Left cardiac atrium (tissue), 4 donors: ENCODE results near the gene ZNRF3. TPM values are rescaled to one million over a fixed set of nuclear protein-coding genes. Genes with fewer than 3 reads are reported as not detected.
"Not testable (repeated sequence)": the region's sequence is repeated elsewhere in the genome, so short reads cannot be mapped to it uniquely, and the experiment has no call there.

ENCODE experiments used
- ATAC-seq, 2 donors: fragments of 200-7000 bp; cut with Tn5 transposase; one replicate each; pipeline ENCODE4 v1.9.1; 2020; ENCODE audit warnings: mild to moderate bottlenecking in 2 of 2, moderate library complexity in 2 of 2
- DNase-seq: peaks from one replicate; pipeline ENCODE4 v3.0.0-alpha.2; 2020
- intact Hi-C, 2 donors: fragments of 100-400 bp; cut with DNase I; formaldehyde crosslinking; loops; one replicate each; pipeline versions ENCODE4 v1.14.1 to v1.15.1; 2022 to 2023
- total RNA-seq, 2 donors: library from RNA; stranded (reverse); fragmentation: NEBNext Ultra II Directional; extraction: Animal tissue kit (Norgen Biotek cat#: 25700); gene quantifications; one replicate each; pipeline ENCODE4 v1.2.1, GENCODE V29; 2021
- donor health status: DM: no; HTN: yes; CAD: no.
- donor health status: DM: no; HTN: yes; CAD: no; lungs with severe emphysema.
- donor health status: DM: yes; HTN: yes; CAD: no.
- donor health status: Dilated cardiomyopathy.

The ZNRF3 gene
- total RNA-seq, 2 donors from 2014 or later, result 5.2 to 6.6 TPM

DNA sequence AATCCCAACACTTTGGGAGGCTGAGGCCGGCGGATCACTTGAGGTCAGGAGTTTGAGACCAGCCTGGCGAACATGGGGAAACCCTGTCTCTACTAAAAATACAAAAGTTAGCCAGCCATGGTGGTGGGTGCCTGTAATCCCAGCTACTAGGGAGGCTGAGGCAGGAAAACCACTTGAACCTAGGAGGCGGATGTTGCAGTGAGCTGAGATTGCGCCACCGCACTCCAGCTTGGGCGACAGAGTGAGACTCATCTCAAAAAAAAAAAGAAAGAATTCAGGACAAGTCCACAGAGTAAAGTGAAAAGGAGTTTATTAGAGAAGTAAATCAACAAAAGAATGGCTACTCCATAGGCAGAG lies 200.2 kb downstream of the ZNRF3 start:
- ATAC-seq, intact Hi-C loops, DNase-seq: not testable (repeated sequence)

DNA sequence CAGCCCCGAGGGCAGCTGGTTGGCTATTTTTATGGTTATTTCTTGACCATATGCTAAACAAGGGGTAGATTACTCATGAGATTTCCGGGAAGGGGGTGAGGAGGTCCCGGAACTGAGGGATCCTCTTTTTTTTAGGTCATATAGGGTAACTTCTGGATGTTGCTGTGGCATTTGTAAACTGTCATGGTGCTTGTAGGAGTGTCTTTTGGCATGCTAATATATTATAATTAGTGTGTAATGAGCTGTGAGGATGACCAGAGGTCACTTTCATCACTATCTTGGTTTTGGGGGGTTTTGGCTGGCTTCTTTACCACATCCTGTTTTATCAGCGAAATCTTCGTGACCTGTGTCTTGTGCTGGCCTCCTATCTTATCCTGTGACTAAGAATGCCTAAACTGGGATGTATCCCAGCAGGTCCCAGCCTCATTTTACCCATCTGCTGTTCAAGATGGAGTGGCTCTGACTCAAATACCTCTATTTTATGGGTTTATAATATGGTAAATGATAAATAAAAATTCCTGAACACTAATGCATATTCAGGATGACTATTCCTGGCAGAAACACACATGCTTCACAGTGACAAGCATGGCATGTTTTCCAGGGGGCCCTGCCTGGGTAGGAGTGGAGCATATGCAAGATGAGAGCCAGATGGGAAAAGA lies 200.7 kb downstream of the ZNRF3 start:
- ATAC-seq (no peak), DNase-seq (no peak)
- intact Hi-C loops, result no loop called here

DNA sequence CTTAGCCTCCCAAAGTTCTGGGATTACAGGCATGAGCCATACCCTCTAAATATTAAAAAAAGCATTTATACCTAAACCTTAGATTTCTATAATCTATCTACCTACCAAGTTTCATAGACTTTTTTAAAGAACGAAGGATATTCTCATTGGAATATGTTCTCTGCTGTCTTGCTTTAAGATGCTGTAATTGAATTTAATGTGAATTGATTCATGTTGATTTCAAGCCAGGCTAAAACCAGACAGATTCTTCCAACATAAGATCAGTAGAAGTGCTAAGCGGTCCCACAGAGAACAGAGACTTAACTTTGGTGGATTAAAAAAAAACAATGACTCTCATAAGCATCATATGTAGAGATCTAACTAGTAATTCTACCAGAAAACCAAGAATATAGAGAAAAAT lies 203.6 kb downstream of the ZNRF3 start:
- ATAC-seq (no peak), DNase-seq (no peak)
- intact Hi-C loops, result no loop called here

DNA sequence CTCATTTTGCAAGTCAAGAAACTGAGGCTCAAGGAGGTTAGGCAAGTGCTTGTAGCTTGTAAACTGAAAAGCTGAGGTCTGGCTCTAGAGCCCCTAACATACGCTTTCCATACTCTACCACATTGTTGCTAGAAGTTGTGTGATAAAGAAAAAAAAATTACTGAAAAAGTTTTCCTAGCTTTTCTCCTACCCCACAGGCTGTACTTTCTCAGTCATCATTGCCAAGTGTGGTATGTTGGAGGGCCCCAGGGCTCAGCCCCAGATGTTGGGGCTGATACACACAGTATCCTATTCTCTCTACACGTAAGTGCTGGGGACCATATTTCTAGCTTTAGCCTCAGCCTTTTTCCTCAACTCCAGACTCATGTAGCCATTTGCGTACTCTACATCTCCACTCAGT lies 205.4 kb downstream of the ZNRF3 start:
- DNase-seq (no peak), ATAC-seq (no peak)
- intact Hi-C loops, result no loop called here

DNA sequence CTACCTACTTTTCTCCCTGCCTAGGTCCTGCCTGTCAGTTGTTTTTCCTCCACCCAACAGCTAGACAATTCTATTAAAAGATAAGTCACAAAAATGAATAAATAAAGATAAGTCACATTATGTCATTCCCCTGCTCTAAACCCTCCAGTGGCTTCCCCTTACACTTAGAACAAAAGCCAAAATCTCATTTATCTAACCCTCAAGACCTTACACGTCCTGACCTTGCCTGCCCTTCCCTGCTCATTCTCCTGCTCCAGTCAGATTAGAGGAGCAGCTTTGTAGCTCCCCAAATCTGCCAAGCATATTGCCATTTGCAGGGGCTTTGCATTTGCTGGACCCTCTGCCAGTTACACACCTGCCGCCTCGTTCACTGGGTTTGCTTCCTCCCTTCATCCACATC lies 206.1 kb downstream of the ZNRF3 start:
- no peak for DNase-seq
- no peak for ATAC-seq
- intact Hi-C loops, result no loop called here

DNA sequence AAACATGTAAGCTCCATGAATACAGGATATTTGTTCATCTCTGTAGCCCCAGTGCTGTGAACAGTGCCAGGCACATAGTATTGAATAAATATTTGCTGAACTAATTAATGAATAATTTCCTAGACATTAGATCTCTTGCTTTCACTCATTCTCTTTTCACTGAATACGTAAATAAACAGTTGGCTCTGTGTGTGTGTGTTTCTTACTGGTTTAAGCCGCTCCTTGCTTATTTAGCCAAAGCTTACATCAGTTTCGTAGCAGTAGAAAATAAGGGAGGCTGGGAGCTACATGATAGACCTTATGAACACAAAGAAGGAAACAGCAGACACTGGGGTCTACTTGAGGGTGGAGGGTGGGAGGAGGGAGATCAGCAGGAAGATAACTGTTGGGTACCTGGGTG lies 206.7 kb downstream of the ZNRF3 start:
- intact Hi-C loops, result no loop called here
- ATAC-seq, result no peak

DNA sequence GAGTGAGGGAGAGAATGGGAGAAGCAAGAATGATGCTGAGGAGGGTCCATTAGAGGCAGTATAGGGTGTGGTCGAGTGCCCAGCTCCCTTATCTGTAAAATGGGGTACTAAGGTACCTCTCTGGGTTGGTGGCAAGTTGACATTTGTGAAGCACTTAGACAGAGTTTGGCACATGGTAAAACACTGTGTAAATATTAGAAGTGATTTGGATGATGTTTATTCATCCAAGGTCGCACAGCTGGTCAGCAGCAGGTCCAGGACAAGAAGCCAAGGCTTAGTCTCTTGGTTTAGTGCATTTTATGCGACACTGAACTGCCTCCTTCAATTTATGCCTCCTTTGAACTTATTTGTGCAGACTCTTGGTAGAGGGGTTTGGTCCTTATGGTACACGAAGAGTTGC lies 208.9 kb downstream of the ZNRF3 start:
- no peak for ATAC-seq
- DNase-seq, result no peak
- intact Hi-C loops, result no loop called here

More for the DNA sequence above, 206.7 kb downstream of the ZNRF3 start:
- DNase-seq, result no peak

DNA sequence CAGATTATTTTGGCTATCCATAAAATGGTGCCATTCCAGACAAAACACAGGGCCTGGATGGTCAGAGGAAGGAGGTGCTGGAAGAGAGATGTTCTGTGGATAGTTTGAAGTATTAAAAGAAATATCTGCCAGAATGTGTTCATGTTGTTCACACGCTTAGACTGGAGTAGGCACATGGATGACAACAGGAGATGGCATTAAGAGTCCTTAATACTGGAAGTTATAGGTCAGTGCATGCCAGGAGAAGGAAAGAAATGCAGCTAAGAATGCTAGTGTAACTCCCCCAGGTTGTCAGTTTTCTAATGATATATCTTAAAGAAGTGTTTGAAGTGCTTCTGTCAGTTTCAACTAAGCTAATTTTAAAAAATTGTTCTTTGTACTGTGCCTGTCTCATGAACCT lies 209.7 kb downstream of the ZNRF3 start:
- DNase-seq (no peak), ATAC-seq (no peak)
- intact Hi-C loops, result no loop called here

DNA sequence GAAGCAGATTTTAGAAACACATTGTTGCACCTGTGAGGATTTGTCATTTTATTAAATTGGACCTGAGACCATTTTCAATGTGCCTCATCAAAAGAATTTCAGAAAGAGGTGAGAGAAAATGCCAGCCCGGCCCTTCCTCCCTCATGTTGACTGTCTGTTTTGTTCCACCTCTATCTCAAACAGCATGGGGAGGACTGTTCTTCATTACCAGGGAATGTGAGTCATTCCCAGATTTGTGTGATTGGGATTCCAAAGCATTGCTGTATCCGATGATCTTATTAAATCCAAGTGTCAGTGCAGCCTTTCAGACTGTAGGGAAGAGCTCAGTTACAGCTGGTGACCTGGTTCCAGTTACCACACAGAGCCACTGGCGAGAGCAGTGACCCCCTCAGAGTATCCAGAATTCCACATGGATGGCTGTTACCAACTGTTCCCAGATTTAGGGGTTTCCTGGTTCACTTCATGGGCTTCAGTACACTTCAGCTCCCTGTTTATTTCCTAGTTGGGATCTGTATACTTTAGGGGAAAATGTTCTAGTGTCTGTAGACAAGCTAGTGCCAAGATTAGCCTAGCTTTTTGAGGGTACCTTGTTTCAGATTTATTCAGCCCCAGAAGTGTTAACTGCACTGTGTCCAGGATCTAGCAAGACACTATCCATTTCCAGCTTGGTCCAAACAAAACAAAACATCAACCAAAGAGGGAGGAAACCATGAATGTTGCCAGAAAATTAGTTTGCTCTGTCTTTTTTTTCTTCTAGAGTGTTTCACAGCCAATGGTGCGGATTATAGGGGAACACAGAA lies 210.3 kb downstream of the ZNRF3 start:
- ATAC-seq, result peak; percentile 75 to 82

DNA sequence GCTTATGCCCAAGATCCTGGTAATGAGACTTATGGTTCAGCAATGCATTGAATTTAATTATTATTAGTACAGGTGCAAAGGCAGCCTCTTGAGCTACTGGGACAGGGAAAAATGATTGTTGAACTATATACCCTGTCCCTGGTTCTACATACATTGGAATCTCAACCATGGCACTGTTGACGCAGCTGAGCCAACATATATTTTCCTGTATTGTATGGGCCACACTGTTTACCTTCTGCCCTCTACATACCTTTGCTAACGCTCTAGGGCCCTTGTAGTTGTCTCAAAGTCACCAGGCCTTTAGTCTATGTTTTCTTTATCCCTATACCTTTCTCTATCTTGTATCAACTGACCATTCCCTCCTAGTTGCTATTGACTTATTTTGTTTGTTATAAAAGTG lies 212.1 kb downstream of the ZNRF3 start:
- intact Hi-C loops, result no loop called here
- ATAC-seq (no peak), DNase-seq (no peak)

More for the DNA sequence above, 210.3 kb downstream of the ZNRF3 start:
- intact Hi-C loops, result no loop called here
- no peak for DNase-seq

DNA sequence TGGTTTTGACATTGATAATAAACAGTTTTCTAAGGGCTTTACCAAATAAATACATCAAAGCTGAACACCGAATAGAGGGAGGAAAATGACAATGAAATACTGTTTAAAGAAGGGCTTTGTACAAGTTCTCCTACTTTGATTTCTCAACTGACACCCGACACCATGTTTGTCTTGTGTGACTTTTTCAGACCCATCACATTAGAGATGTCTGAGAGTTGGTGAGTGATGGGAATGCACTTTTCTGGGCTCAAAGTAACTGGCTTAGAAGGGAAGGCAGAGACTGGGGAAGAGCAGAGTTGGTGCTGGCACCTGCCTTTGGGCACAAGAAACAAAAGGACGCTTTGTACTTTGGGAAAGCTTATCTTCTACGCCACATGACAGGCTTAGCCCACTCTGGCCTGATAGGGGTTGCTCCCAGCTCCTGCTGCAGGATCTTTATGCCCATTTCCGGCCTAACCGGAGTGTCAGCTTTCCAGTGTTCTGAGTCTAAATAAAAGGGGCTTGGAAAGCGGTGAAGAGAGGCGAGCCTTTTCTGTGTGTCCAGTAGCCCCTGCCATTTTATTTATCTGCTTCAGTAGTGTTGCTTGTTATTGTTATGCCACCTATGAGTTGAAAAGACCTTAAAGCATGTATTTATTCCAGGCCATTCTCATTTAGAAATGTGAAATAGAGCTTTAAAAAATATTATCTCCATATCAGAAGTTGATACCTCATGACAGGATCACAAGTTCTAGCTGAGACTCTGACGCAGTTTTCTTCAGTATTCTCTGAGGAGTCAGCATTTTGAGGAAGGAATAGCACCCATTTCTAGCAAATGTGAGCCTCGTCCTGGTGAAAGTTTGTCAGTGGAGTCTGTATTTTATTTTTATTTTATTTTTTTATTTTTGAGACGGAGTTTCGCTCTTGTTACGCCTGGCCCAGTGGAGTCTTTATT lies 213.6 kb downstream of the ZNRF3 start:
- ATAC-seq, result peak; percentile 63 to 67
- no peak for DNase-seq

DNA sequence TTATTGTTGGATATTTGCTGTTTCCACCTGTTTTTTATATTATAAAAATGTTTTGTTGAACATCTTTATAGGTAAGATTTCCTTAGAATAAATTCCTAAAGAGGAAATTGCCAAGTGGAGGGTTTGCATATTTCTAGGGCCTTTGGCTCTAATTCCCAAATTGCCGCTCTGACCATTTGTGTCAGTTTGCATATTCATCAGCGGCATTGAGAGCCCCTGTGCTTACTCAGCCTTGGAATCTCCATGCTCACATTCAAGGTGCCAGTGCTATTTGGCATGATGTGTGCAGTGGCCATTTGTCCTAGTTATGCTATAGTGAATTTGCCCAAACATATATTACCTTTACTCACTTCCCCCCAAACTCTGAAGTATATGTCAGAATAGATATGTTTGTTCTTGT lies 214.9 kb downstream of the ZNRF3 start:
- ATAC-seq (no peak), DNase-seq (no peak)
- intact Hi-C loops, result no loop called here

More for the DNA sequence above, 213.6 kb downstream of the ZNRF3 start:
- intact Hi-C loops, result no loop called here

DNA sequence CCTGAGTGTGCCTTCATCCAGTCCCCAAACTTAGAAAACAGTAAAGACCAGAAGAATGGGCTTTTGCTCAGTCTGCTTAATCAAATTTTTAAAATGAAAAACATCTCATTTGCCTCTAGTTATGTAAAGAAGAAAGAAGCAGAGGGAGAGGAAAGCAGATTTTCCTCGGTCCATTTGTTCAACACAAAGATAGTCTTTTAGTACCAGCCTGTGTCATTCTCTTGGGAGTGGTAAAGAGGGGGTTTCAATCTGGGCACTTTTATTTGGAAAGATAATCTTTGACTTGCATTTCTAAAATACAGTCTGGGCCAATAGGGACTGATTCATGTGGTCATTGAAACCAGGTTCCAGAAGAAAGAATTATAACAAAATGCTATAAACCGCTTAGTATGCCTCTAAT lies 218.9 kb downstream of the ZNRF3 start:
- intact Hi-C loops, result no loop called here
- DNase-seq (no peak), ATAC-seq (no peak)

DNA sequence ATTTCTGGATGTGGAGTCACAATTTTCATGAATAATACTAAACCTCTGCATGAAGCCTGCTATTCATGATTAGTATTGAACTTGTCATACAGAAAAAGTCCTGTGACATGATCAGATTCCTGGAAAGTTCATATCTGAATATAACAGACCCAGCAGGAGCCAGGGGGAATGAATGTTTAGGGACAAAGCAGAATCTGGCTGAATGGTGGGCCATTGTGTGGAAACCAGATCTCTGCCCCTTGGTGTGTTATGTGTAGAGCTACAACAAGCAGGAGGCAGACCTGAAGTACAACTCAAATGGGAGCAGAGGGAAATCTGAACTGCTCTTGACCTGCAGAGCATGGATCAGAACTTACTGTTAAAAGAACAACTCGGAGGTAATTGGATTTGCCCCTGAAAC lies 219.7 kb downstream of the ZNRF3 start:
- ATAC-seq, result no peak
- intact Hi-C loops, result no loop called here
- no peak for DNase-seq

DNA sequence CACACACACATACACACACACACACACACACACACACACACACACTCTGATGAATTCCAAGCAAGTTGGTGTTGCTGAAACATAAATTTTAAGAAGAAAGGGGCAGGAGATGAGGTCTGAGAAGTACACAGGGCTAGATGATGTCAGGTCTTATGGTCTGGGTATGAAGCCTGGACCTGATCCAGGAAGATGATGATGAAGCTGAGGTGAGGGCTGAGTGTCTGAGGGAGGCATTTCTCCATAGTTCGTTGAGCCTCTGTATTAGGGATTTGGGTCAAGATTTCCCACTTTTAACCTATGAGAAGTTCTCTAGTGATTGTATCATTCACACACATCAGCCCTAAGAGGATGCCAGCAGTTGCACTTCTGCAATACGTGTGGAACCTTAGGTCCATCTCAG lies 222.1 kb downstream of the ZNRF3 start:
- DNase-seq, result no peak
- intact Hi-C loops, result no loop called here
- ATAC-seq, result no peak

DNA sequence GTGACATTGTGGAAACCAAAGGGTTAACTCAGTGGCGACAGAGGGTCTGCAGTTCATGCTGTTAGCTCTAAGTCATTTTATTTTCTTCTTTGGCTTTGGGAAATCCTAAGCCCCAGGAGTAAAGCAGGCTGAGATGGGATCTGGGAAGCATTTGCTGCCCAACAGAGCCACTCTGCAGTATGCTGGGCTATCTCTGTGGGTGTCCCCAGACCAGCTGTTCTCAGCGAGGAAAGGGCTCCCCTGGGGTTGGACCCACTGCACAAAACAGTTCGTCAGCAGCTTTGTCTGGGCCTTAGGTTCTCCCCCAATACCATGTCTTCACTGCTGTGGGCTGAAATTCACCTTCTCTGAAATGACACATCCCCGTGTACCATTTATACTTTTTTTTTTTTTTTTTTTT lies 223.5 kb downstream of the ZNRF3 start:
- DNase-seq, result no peak
- intact Hi-C loops, result no loop called here
- peak in 1 of 2 donors; percentile 53 for ATAC-seq
